Astrocyte (in vitro differentiated cells and primary cell): ENCODE measurements around the gene FILIP1L.

ENCODE experiments used
- CTCF ChIP-seq: IDR thresholded peaks from 2 replicates; pipeline ENCODE4 v1.5.1; 2011; ENCODE audit warnings: low read depth, mild to moderate bottlenecking, inconsistent platforms, low read length, moderate library complexity; ENCODE audit not compliant: insufficient read depth
- EZH2 ChIP-seq: IDR thresholded peaks from 2 replicates; pipeline ENCODE4 v1.6.1; 2012; ENCODE audit warnings: mild to moderate bottlenecking, low read length, inconsistent platforms; ENCODE audit not compliant: insufficient read depth

- TF ChIP-seq CTCF = no peak
- TF ChIP-seq EZH2 = no peak
These were observed 269.0 kb downstream of the FILIP1L start for GRCh38 chr3:99845331-99845730.
